Kidney epithelial cell (primary cell): ENCODE results near the gene PAFAH1B1. TPM values are rescaled to one million over a fixed set of nuclear protein-coding genes. Genes with fewer than 3 reads are reported as not detected.

ENCODE experiments used
- DNase-seq: peaks from one replicate; pipeline ENCODE4 v3.0.0-alpha.2; 2010; ENCODE audit warnings: low read depth
- H3K27me3 ChIP-seq: 2 replicates; pipeline ENCODE4 v1.6.0; 2011; ENCODE audit warnings: low read length; ENCODE audit not compliant: control insufficient read depth, insufficient read depth
- H3K36me3 ChIP-seq: 2 replicates; pipeline ENCODE4 v1.5.1; 2011; ENCODE audit warnings: low read length; ENCODE audit not compliant: control insufficient read depth, insufficient read depth
- H3K4me3 ChIP-seq: 2 replicates; pipeline ENCODE4 v1.5.1; 2011; ENCODE audit warnings: low read depth, mild to moderate bottlenecking, control low read depth, low read length
- CTCF ChIP-seq: IDR thresholded peaks from 2 replicates; pipeline ENCODE4 v1.5.1; 2011; ENCODE audit warnings: mild to moderate bottlenecking, moderate library complexity, low read length, control low read depth, inconsistent platforms; ENCODE audit not compliant: insufficient read depth, poor library complexity, severe bottlenecking
- total RNA-seq: library from RNA; depleted of rRNA; stranded (reverse); fragments of >200 nt; gene quantifications from 2 replicates; pipeline ENCODE4 v1.2.3, GENCODE V29; 2015

The PAFAH1B1 gene
- total RNA-seq, 1 donor from 2014 or later = 54.7 TPM

- no peak for DNase-seq
- Histone ChIP-seq H3K27me3 (no peaks in the 10 kb centered on the region), H3K36me3 (no peaks in the 10 kb centered on the region), H3K4me3 (no peak overlapping the region)
- TF ChIP-seq CTCF = no peak
These were observed 98.7 kb downstream of the PAFAH1B1 start for GRCh38 chr17:2691965-2692780.

- Histone ChIP-seq H3K4me3 (no peak overlapping the region), H3K36me3 (no peaks in the 10 kb centered on the region), H3K27me3 (no peaks in the 10 kb centered on the region)
- no peak for DNase-seq
- no peak for TF ChIP-seq CTCF
These were observed 99.3 kb downstream of the PAFAH1B1 start for GRCh38 chr17:2692781-2693135.

GRCh38 chr17:2693561-2694380, 100.3 kb downstream of the PAFAH1B1 start:
- no peak for TF ChIP-seq CTCF
- Histone ChIP-seq H3K4me3 (no peak overlapping the region), H3K36me3 (no peaks in the 10 kb centered on the region), H3K27me3 (no peaks in the 10 kb centered on the region)
- no peak for DNase-seq

GRCh38 chr17:2694381-2695242, 101.2 kb downstream of the PAFAH1B1 start:
- no peak for TF ChIP-seq CTCF
- no peak for DNase-seq
- H3K4me3 ChIP-seq = no peak overlapping the region
- no peaks in the 10 kb centered on the region for H3K27me3 ChIP-seq
- H3K36me3 ChIP-seq = no peaks in the 10 kb centered on the region

GRCh38 chr17:2695243-2695960, 101.9 kb downstream of the PAFAH1B1 start:
- Histone ChIP-seq H3K36me3 (no peaks in the 10 kb centered on the region), H3K27me3 (no peaks in the 10 kb centered on the region), H3K4me3 (no peak overlapping the region)
- no peak for DNase-seq
- TF ChIP-seq CTCF = no peak
